Fibroblast of lung (primary cell): ENCODE results near the gene SMARCA4.

ENCODE experiments used
- CTCF ChIP-seq, 2 donors: IDR thresholded peaks in 1 of 2; conservative IDR thresholded peaks in 1 of 2; 1 replicate in 1 of 2; 2 replicates in 1 of 2; pipeline ENCODE4 v1.5.1; 2011 to 2012; ENCODE audit warnings: low read length in 2 of 2, control low read depth in 1 of 2, inconsistent platforms in 1 of 2, low read depth in 1 of 2, mild to moderate bottlenecking in 1 of 2
- EZH2 ChIP-seq: IDR thresholded peaks from 2 replicates; pipeline ENCODE4 v1.5.1; 2012; ENCODE audit warnings: low read length, control low read depth, mild to moderate bottlenecking; ENCODE audit errors: missing control alignments

- TF ChIP-seq CTCF (conservative IDR thresholded peaks at IDR 0.05 in 1 of 2, IDR thresholded peaks at IDR 0.05 in 1 of 2; ENCODE audit: low read depth in 1 of 2, low read length in 2 of 2) (no peak), EZH2 (no peak)
These were observed 137.5 kb downstream of the SMARCA4 start for GRCh38 chr19:11098327-11098726.
